ENCODE measurements around the gene CIB2. TPM values are rescaled to one million over a fixed set of nuclear protein-coding genes. Genes with fewer than 3 reads are reported as not detected.
A peak's percentile ranks its signal among the peaks of the same experiment; 100 is the strongest.

Gene CIB2
- total RNA-seq, 1 experiment from 2014 or later: 43.2 TPM

DNA sequence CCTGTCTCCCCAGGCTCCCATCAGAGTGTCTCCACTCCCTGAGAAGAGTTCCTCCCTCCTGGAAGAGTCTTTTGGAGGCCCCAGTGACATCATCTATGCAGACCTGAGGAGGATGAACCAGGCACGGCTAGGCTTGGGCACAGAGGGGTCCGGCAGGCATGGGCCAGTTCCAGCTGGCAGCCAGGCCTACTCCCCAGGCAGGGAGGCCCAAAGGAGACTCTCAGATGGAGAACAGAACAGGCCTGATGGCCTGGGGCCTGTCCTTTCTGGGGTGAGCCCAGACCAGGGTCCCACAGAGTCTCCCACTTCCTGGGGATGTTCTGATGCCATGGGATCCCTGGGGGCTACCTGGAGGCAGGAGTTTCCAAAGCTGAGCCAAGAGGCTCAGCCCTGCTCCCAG is 30.4 kb downstream of the CIB2 start:
- no peak overlapping the region for H3K4me3 Mint-ChIP-seq
- Histone ChIP-seq H3K4me1 (ENCODE audit: insufficient read depth, low read length) (no peaks in the 10 kb centered on the region), H3K14ac (ENCODE audit: insufficient read depth, low read length) (no peak overlapping the region), H3K79me2 (ENCODE audit: insufficient read depth, low read length) (no peaks in the 10 kb centered on the region), H3K18ac (ENCODE audit: insufficient read length, low read depth, low read length) (no peak overlapping the region), H3K27me3 (ENCODE audit: insufficient read depth, low read length) (no peaks in the 10 kb centered on the region), H3K9me3 (ENCODE audit: control insufficient read depth, low read depth, low read length) (no peaks in the 10 kb centered on the region), H4K5ac (ENCODE audit: insufficient read length, low read depth, low read length) (no peak overlapping the region), H3K23me2 (ENCODE audit: insufficient read length, low read depth, low read length, poor library complexity, severe bottlenecking) (no peaks in the 10 kb centered on the region), H3K4ac (ENCODE audit: low read depth, low read length) (no peak overlapping the region), H4K91ac (ENCODE audit: insufficient read length, low read depth, low read length) (no peak overlapping the region), H2AK5ac (ENCODE audit: insufficient read length, low read length) (no peak overlapping the region), H2BK20ac (ENCODE audit: low read depth, low read length, poor library complexity, severe bottlenecking) (no peak overlapping the region), H2AFZ (ENCODE audit: low read length) (no peak overlapping the region), H2BK5ac (ENCODE audit: insufficient read length, low read length) (no peak overlapping the region), H3K56ac (ENCODE audit: insufficient read length, low read depth, low read length) (no peak overlapping the region), H2BK15ac (ENCODE audit: low read depth, low read length) (no peak overlapping the region), H3K4me2 (ENCODE audit: insufficient read depth, insufficient read length, low read length) (no peak overlapping the region), H3K27ac (ENCODE audit: insufficient read length, low read depth, low read length) (no peak overlapping the region), H4K8ac (replicated peaks; ENCODE audit: insufficient read length, low read depth, low read length) (no peak overlapping the region), H3K23ac (ENCODE audit: insufficient read length, low read depth, low read length) (no peak overlapping the region), H4K20me1 (ENCODE audit: control insufficient read depth, insufficient read depth, insufficient read length) (no peaks in the 10 kb centered on the region), H3K9ac (ENCODE audit: extremely low read depth, insufficient read length, low read length) (no peak overlapping the region), H3T11ph (ENCODE audit: low read length) (no peak overlapping the region), H2BK120ac (ENCODE audit: low read depth, low read length, poor library complexity, severe bottlenecking) (no peak overlapping the region), H3K79me1 (ENCODE audit: insufficient read depth, low read depth, low read length, poor library complexity, severe bottlenecking) (no peaks in the 10 kb centered on the region), H2BK12ac (ENCODE audit: insufficient read length, low read depth, low read length) (no peak overlapping the region)
- no CpG with 5 or more reads among the region's 2 CpGs for WGBS (ENCODE audit: extremely low coverage, insufficient read length, low lambda C conversion rate)
- H3K27me3 Mint-ChIP-seq (ENCODE audit: low read depth): peaks cover 3% of the 10 kb centered on the region
- no peak for DNase-seq
- H3K9me3 Mint-ChIP-seq: no peaks in the 10 kb centered on the region
- peak overlapping the region in 1 of 3 experiments; percentile 79; a peak in 1 of 7 replicates for H3K27ac Mint-ChIP-seq
- peaks cover 2 to 7% (median 7%) of the 10 kb centered on the region in 3 experiments; a peak in 5 of 7 replicates for H3K36me3 Mint-ChIP-seq (ENCODE audit: insufficient read depth in 1 of 3, low read depth in 3 of 3)
- TF ChIP-seq, protein P1, sequence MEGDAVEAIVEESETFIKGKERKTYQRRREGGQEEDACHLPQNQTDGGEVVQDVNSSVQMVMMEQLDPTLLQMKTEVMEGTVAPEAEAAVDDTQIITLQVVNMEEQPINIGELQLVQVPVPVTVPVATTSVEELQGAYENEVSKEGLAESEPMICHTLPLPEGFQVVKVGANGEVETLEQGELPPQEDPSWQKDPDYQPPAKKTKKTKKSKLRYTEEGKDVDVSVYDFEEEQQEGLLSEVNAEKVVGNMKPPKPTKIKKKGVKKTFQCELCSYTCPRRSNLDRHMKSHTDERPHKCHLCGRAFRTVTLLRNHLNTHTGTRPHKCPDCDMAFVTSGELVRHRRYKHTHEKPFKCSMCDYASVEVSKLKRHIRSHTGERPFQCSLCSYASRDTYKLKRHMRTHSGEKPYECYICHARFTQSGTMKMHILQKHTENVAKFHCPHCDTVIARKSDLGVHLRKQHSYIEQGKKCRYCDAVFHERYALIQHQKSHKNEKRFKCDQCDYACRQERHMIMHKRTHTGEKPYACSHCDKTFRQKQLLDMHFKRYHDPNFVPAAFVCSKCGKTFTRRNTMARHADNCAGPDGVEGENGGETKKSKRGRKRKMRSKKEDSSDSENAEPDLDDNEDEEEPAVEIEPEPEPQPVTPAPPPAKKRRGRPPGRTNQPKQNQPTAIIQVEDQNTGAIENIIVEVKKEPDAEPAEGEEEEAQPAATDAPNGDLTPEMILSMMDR (conservative IDR thresholded peaks at IDR 0.05): no peak
- H3K4me1 Mint-ChIP-seq: no peaks in the 10 kb centered on the region
